Activated T-cell treated with anti-CD3 and anti-CD28 coated beads, Interleukin-2, amount 50 U/mL, for 72 hours (primary cell): ENCODE results near the gene XPR1. TPM values are rescaled to one million over a fixed set of nuclear protein-coding genes. Genes with fewer than 3 reads are reported as not detected.
"Not testable (repeated sequence)": the region's sequence is repeated elsewhere in the genome, so short reads cannot be mapped to it uniquely, and the experiment has no call there.

Experiments
- ATAC-seq, 2 donors: fragments of 150-1000 bp; cut with Tn5 transposase; replicated peaks in 1 of 2; 2 replicates each; pipeline ENCODE4 v1.10.0; 2021; ENCODE audit warnings: moderate library complexity in 2 of 2, mild to moderate bottlenecking in 1 of 2
- DNase-seq, 2 donors: peaks; one replicate each; pipeline ENCODE4 v3.0.0; 2021 to 2022; ENCODE audit warnings: mixed read lengths in 1 of 2
- H3K27ac Mint-ChIP-seq: one replicate; pipeline ENCODE4 v1.8.0; 2022; ENCODE audit warnings: mild to moderate bottlenecking, moderate library complexity, mixed read lengths
- H3K27me3 Mint-ChIP-seq: one replicate; pipeline ENCODE4 v1.8.0; 2022; ENCODE audit warnings: low read depth, mixed read lengths
- H3K36me3 Mint-ChIP-seq, 2 donors: one replicate each; pipeline ENCODE4 v1.8.0; 2022; ENCODE audit warnings: mixed read lengths in 2 of 2, mild to moderate bottlenecking in 1 of 2; ENCODE audit not compliant: insufficient read depth in 2 of 2
- H3K4me1 Mint-ChIP-seq: one replicate; pipeline ENCODE4 v1.8.0; 2022; ENCODE audit warnings: low read depth, mixed read lengths
- H3K4me3 Mint-ChIP-seq, 2 donors: one replicate each; pipeline ENCODE4 v1.8.0; 2022; ENCODE audit warnings: mild to moderate bottlenecking in 2 of 2, mixed read lengths in 2 of 2, moderate library complexity in 2 of 2
- H3K9me3 Mint-ChIP-seq, 2 donors: one replicate each; pipeline ENCODE4 v1.8.0; 2022; ENCODE audit warnings: mixed read lengths in 2 of 2
- total RNA-seq, 2 donors: library from RNA; stranded (reverse); gene quantifications; one replicate each; pipeline ENCODE4 v1.2.3, GENCODE V29; 2022

Gene XPR1
- total RNA-seq, 2 donors from 2014 or later = 17.8 to 20.3 TPM

GRCh38 chr1:180722586-180722985 lies 90.8 kb downstream of the XPR1 start:
- H3K36me3 Mint-ChIP-seq = peaks cover 0 to 9% of the 10 kb centered on the region in 2 donors
- ATAC-seq (no peak), DNase-seq (no peak)
- peaks cover 2 to 7% of the 10 kb centered on the region in 2 donors for H3K9me3 Mint-ChIP-seq
- no peaks in the 10 kb centered on the region for H3K4me1 Mint-ChIP-seq
- H3K4me3 Mint-ChIP-seq = no peak overlapping the region
- H3K27ac Mint-ChIP-seq = no peak overlapping the region
- no peaks in the 10 kb centered on the region for H3K27me3 Mint-ChIP-seq

DNA sequence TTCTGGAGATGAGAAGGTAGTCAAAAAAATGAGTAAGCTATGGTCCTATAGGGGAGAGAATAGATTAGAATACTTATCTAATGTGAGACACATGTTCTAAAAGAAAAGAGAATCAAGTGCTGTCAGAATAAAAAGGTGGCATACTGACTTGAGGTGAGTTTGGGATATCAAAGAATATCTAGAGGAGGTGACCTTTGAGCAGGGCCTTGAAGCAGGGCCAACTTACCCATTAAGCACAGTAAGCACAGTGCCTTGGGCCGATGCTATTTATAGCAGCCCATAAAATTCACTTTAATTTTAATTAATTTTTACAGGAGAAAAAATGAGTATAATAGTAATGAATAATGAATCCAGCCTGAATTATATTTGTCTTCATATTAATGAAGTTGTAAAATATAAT lies 92.2 kb downstream of the XPR1 start:
- no peak overlapping the region for H3K4me3 Mint-ChIP-seq
- no peak for DNase-seq
- peaks cover 7 to 11% of the 10 kb centered on the region in 2 donors for H3K9me3 Mint-ChIP-seq
- peaks cover 0 to 9% of the 10 kb centered on the region in 2 donors for H3K36me3 Mint-ChIP-seq
- ATAC-seq = no peak
- H3K27ac Mint-ChIP-seq = no peak overlapping the region
- no peaks in the 10 kb centered on the region for H3K4me1 Mint-ChIP-seq
- H3K27me3 Mint-ChIP-seq = no peaks in the 10 kb centered on the region

GRCh38 chr1:180726024-180726423 lies 94.2 kb downstream of the XPR1 start:
- not testable (repeated sequence) for H3K4me3 Mint-ChIP-seq, ATAC-seq, DNase-seq, H3K27ac Mint-ChIP-seq, H3K27me3 Mint-ChIP-seq, H3K4me1 Mint-ChIP-seq
- Mint-ChIP-seq H3K9me3 (peaks cover 12 to 15% of the 10 kb centered on the region in 2 donors), H3K36me3 (peaks cover 5 to 23% of the 10 kb centered on the region in 2 donors)

DNA sequence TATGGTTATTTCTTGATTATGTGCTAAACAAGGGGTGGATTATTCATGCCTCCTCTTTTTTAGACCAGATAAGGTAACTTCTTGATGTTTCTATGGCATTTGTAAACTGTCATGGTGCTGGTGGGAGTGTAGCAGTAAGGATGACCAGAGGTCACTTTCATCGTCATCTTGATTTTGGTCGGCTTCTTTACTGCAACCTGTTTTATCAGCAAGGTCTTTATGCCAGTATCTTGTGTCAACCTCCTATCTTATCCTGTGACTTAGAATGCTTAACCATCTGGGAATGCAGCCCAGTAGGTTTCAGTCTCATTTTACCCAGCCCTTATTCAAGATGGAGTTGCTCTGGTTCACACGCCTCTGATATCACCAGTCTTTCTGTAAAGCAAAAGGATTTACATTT lies 95.9 kb downstream of the XPR1 start:
- H3K27ac Mint-ChIP-seq, H3K4me3 Mint-ChIP-seq, ATAC-seq, H3K27me3 Mint-ChIP-seq, DNase-seq, H3K4me1 Mint-ChIP-seq: not testable (repeated sequence)
- Mint-ChIP-seq H3K9me3 (peaks cover 12 to 24% of the 10 kb centered on the region in 2 donors), H3K36me3 (peaks cover 13 to 32% of the 10 kb centered on the region in 2 donors)

- Mint-ChIP-seq H3K27me3 (no peaks in the 10 kb centered on the region), H3K27ac (no peak overlapping the region), H3K36me3 (peaks cover 18 to 37% of the 10 kb centered on the region in 2 donors), H3K9me3 (peaks cover 15 to 28% of the 10 kb centered on the region in 2 donors), H3K4me1 (no peaks in the 10 kb centered on the region), H3K4me3 (no peak overlapping the region)
- no peak for DNase-seq
- ATAC-seq = no peak
Measured at GRCh38 chr1:180728472-180729106, 96.8 kb downstream of the XPR1 start.

DNA sequence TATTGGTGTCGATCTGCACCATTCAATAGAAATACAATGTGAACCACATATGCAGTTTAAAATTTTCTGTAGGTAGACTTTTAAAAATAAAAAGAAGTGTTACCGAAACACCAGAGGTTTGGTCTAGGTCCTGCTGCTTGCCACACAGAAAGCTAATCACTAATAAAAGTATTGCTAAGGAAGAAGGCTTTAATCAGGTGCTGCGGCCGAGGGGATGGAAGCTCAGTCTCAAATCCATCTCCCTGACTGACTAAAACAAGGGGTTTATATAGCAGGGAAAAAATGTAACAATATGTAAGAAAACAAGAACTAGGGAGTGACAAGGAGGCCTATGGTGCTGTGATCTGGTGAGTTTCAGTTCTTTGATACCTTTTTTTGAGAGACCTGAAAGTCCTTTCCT lies 99.3 kb downstream of the XPR1 start:
- H3K9me3 Mint-ChIP-seq = peaks cover 27 to 39% of the 10 kb centered on the region in 2 donors
- no peak for ATAC-seq

GRCh38 chr1:180732866-180733265 lies 101.0 kb downstream of the XPR1 start:
- H3K9me3 Mint-ChIP-seq = peaks cover 23 to 38% of the 10 kb centered on the region in 2 donors
- H3K4me1 Mint-ChIP-seq = no peaks in the 10 kb centered on the region
- no peaks in the 10 kb centered on the region for H3K27me3 Mint-ChIP-seq
- H3K4me3 Mint-ChIP-seq = no peak overlapping the region
- ATAC-seq (no peak), DNase-seq (no peak)
- peaks cover 32 to 43% of the 10 kb centered on the region in 2 donors for H3K36me3 Mint-ChIP-seq
- no peak overlapping the region for H3K27ac Mint-ChIP-seq

More for the DNA sequence above, 99.3 kb downstream of the XPR1 start:
- DNase-seq = no peak
- Mint-ChIP-seq H3K4me1 (no peaks in the 10 kb centered on the region), H3K4me3 (no peak overlapping the region), H3K27ac (no peak overlapping the region), H3K36me3 (peaks cover 30 to 51% of the 10 kb centered on the region in 2 donors), H3K27me3 (no peaks in the 10 kb centered on the region)

GRCh38 chr1:180734366-180734765 lies 102.5 kb downstream of the XPR1 start:
- H3K27me3 Mint-ChIP-seq = no peaks in the 10 kb centered on the region

DNA sequence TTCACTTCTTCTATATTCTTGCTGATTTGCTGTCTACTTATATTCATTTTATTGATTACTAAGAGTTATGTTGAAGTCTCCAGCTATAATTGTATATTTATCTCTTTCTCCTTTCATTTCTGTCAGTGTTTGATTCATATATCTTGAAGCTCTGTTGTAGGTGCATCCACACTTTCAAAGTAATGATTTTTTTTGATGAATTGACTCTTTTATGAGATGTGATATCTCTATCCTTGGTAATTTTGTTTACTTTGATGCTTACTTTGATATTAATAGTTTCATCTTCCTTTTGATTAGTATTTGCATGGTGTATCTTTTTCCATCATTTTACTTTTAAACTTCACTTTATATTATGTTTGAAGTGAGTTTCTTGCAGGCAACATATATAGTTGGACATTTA lies 110.8 kb downstream of the XPR1 start:
- Mint-ChIP-seq H3K4me3 (no peak overlapping the region), H3K9me3 (peaks cover 7 to 12% of the 10 kb centered on the region in 2 donors), H3K4me1 (no peaks in the 10 kb centered on the region), H3K27me3 (no peaks in the 10 kb centered on the region), H3K36me3 (peaks cover 17 to 26% of the 10 kb centered on the region in 2 donors), H3K27ac (no peak overlapping the region)
- DNase-seq (no peak), ATAC-seq (no peak)

More at GRCh38 chr1:180734366-180734765, 102.5 kb downstream of the XPR1 start:
- Mint-ChIP-seq H3K9me3 (peaks cover 21 to 35% of the 10 kb centered on the region in 2 donors), H3K4me3 (no peak overlapping the region), H3K27ac (peak overlapping the region; percentile 11), H3K36me3 (peaks cover 33 to 43% of the 10 kb centered on the region in 2 donors), H3K4me1 (no peaks in the 10 kb centered on the region)
- DNase-seq = no peak
- ATAC-seq = no peak

DNA sequence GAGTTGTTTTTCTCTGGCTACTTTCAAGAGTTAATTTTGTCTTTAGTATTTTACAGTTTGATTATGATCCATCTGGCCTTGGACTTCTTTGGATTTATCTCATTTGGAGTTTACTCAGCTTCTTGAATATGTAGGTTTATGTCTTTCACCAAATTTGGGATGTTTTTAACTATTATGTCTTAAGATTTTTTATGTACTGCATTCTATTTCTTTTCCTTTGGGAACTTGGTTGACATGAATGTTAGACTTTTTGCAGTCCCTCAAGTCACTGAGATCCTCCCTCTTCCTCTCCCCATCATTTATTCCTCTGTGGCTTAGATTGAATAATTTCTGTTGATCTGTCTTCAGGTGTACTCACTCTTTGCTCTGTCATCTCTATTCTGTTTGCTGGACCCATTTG lies 112.0 kb downstream of the XPR1 start:
- no peak for ATAC-seq
- Mint-ChIP-seq H3K27me3 (no peaks in the 10 kb centered on the region), H3K36me3 (peaks cover 17 to 26% of the 10 kb centered on the region in 2 donors), H3K4me1 (no peaks in the 10 kb centered on the region), H3K4me3 (no peak overlapping the region), H3K9me3 (peaks cover 7 to 11% of the 10 kb centered on the region in 2 donors), H3K27ac (no peak overlapping the region)
- no peak for DNase-seq

GRCh38 chr1:180745098-180745497 lies 113.3 kb downstream of the XPR1 start:
- Mint-ChIP-seq H3K4me3 (no peak overlapping the region), H3K27me3 (no peaks in the 10 kb centered on the region), H3K36me3 (peaks cover 15 to 23% of the 10 kb centered on the region in 2 donors), H3K4me1 (no peaks in the 10 kb centered on the region), H3K27ac (no peak overlapping the region), H3K9me3 (peaks cover 7 to 11% of the 10 kb centered on the region in 2 donors)
- no peak for DNase-seq
- ATAC-seq = no peak

- Mint-ChIP-seq H3K27ac (no peak overlapping the region), H3K27me3 (no peaks in the 10 kb centered on the region), H3K36me3 (peaks cover 0 to 2% of the 10 kb centered on the region in 2 donors), H3K4me1 (no peaks in the 10 kb centered on the region), H3K4me3 (no peak overlapping the region), H3K9me3 (no peaks in the 10 kb centered on the region)
- ATAC-seq (no peak), DNase-seq (no peak)
Measured at GRCh38 chr1:180751921-180752320, 120.1 kb downstream of the XPR1 start.

DNA sequence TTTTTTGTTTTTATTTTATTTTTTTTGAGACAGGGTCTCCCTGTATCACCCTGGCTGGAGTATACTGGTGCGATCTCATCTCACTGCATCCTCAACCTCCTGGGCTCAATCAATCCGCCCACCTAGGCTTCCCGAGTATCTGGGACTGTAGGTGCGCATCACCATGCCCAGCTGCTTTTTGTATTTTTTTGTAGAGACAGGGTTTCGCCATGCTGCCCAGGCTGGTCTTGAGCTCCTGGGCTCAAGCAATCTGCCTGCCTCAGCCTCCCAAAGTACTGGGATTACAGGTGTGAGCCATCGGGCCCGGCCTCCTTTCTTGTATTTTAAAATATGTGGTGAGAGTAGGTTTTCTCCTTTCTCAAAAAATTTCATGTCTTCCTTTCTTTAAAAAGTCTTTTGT lies 122.6 kb downstream of the XPR1 start:
- no peaks in the 10 kb centered on the region for H3K27me3 Mint-ChIP-seq
- H3K36me3 Mint-ChIP-seq = peaks cover 0 to 9% of the 10 kb centered on the region in 2 donors
- H3K4me3 Mint-ChIP-seq = no peak overlapping the region
- DNase-seq (no peak), ATAC-seq (no peak)
- H3K4me1 Mint-ChIP-seq = no peaks in the 10 kb centered on the region
- H3K9me3 Mint-ChIP-seq = peaks cover 0 to 2% of the 10 kb centered on the region in 2 donors
- no peak overlapping the region for H3K27ac Mint-ChIP-seq

DNA sequence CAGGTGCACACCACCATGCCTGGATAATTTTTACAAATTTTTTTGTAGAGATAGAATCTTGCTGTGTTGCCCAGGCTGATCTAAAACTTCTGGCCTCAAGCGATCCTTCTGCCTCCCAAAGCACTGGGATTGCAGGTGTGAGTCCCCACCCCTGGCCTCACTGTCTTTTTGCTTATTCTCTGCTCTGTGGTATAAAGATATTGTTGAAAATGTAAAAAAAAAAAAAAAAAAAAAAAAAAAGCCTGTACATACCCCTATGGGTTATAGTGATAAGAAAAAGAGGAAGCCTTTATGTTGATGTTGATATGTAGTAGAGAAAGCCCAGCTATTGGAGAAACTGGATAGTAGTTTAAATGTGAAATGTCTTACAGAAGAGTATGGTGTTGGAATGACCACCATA lies 125.8 kb downstream of the XPR1 start:
- Mint-ChIP-seq H3K36me3 (peaks cover 0 to 10% of the 10 kb centered on the region in 2 donors), H3K4me3 (no peak overlapping the region), H3K9me3 (peaks cover 0 to 2% of the 10 kb centered on the region in 2 donors), H3K27me3 (no peaks in the 10 kb centered on the region), H3K4me1 (no peaks in the 10 kb centered on the region), H3K27ac (no peak overlapping the region)
- ATAC-seq (no peak), DNase-seq (no peak)
